ENCODE measurements around the gene EVX1.

DNA sequence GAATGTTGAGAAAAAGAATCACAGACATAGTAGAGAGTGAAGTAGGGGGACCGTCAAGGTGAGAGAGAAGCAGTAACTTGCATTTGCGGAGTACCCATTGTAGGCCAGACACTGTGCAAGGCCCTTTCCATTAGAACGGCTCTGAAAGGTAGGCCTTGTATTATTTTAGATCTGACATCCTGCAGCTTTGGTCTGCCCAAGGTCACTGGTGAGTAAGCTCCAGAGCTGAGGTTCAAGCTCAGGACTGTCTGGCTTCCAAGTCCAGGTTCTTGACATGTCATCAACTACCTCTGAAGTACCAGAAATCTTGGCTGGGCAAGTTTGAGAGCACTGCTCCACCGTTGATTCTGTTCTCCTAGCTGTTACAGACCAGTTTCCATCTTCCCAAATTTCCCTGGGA lies 13.2 kb upstream of the EVX1 start:
- no peak for TF ChIP-seq EZH2 (IDR thresholded peaks at IDR 0.05)
- TF ChIP-seq, protein P1, sequence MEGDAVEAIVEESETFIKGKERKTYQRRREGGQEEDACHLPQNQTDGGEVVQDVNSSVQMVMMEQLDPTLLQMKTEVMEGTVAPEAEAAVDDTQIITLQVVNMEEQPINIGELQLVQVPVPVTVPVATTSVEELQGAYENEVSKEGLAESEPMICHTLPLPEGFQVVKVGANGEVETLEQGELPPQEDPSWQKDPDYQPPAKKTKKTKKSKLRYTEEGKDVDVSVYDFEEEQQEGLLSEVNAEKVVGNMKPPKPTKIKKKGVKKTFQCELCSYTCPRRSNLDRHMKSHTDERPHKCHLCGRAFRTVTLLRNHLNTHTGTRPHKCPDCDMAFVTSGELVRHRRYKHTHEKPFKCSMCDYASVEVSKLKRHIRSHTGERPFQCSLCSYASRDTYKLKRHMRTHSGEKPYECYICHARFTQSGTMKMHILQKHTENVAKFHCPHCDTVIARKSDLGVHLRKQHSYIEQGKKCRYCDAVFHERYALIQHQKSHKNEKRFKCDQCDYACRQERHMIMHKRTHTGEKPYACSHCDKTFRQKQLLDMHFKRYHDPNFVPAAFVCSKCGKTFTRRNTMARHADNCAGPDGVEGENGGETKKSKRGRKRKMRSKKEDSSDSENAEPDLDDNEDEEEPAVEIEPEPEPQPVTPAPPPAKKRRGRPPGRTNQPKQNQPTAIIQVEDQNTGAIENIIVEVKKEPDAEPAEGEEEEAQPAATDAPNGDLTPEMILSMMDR (IDR thresholded peaks at IDR 0.05), result no peak

Measured in neural progenitor cell (in vitro differentiated cells).